ENCODE results near the gene NDUFAF8.

Gene NDUFAF8, protein sequence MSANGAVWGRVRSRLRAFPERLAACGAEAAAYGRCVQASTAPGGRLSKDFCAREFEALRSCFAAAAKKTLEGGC

DNA sequence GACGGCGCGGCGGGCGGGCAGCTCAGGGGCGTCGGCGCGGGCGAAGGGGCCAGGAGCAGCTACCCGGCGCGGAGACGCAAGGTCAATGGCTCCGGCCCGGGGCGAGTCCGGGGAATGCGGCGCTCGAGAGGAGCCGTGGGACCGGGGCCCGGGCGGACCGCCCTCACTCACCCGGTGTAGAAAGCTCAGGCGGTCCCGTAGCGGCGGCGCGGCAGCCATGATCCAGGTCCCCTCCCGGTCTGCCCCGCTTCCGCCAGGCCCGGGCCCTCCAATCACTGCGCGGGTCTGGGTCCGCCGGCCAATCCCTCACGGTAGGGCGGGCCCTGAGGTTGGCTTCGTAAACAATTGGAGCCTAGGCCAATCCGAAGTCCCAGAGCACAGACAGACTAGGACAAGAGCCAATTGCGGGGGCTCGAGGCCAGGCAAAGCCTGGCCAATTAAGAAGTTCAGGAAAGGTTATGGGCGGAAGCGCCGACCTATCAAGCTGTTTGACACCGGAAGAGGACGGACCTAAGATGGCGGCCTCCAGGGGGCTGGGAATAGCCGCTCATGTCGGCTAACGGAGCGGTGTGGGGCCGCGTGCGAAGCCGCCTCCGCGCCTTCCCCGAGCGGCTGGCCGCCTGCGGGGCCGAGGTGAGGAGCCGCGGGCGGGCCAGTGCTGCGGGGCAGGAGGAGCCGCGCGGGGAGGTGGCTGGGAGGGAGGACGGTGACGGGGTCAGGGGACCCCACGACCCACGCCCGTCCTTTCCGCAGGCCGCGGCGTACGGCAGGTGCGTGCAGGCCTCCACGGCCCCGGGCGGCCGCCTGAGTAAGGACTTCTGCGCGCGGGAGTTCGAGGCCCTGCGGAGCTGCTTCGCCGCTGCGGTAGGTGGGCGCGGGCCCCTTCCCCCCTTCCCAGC, at the start of gene NDUFAF8, which contains the start of gene TEPSIN:
TSS of gene NDUFAF8 (plus strand) at position 504 of the 899 bp plus-strand sequence. CDS start at position 550, 46 bp downstream.
TSS of gene TEPSIN (minus strand) at position 241 of the 899 bp plus-strand sequence. CDS start at position 219, 22 bp downstream.
- peak; percentile 80 to 88 for DNase-seq (ENCODE audit: low read depth in 2 of 2)

DNA sequence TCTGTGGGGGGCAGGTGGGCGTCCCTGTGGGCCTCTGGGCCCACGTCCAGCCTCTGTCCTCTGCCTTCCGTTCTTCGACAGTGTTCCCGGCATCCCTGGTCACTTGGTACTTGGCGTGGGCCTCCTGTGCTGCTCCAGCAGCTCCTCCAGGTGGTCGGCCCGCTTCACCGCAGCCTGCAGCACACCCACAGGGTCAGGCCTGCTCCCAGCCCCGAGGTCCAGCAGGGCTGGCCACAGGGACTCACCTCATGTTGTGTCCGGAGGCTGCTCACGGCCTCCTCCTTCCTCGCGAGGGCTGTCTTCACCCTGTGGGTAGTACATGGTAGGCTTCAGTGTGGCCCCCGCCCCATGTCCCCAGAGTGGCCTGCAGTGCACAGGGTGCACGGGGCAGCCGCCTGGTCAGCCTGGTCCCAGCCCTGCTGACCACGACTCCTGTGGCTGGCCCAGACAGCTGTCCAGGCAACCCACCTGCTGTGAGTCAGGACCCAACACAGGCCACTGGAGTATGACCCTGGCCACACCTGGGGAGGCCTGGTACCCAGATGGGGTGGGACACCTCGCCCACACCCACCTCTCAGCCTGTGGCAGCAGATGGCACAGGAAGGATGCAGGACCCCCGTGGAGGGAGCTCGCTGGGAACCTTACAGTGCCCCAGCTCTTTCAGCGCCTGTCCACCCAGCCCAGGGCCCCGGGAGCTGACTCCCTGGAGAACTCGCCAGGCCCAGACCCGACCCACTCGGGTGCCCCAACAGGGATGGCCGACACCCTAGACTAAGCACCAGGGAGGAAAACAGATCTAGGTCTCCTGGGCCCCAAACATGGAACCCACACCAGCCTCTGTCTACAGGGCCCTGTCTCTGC, 49.2 kb upstream of the NDUFAF8 start:
- no peak for DNase-seq (ENCODE audit: low read depth in 2 of 2)

DNA sequence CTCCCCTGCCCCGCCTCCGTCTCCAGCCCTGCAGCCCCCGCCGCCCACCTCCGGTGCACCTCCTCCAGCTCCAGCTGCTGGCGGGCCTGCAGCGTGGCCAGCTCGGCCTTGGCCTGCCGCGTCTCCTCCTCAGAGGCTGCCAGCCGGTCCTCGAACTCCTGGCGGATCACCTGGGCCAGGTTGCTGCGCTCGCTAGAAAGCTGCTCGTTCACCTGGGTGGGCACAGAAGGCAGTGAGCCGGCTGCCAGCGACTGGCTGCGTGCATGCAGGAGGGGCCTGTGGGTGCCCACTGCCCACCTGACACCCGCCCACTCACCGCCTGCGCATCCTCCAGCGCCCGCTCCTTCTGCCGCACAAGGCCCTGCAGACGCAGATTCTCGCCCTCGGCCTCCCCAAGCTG, 48.5 kb upstream of the NDUFAF8 start:
- no peak for DNase-seq (ENCODE audit: low read depth in 2 of 2)

DNA sequence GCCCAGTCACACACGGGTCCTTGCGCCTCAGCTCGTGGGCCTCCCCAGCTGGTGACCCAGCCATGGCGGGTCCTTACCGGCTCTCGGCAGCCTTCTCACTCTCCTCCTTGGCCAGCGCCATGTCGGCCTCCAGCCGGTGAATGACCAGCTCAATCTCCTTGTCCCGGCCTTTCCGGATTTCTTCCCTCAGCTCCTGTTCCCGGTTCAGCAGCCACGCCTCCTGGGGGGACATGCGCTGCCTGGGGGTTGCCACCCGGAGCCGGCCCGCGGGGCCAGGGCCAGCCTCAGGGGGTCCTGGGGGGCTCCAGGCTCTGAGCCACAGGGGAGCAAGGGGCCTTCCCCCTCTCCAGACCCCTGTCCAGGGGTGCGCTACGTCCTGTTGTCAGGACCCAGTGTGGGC, 48.0 kb upstream of the NDUFAF8 start:
- no peak for DNase-seq (ENCODE audit: low read depth in 2 of 2)

DNA sequence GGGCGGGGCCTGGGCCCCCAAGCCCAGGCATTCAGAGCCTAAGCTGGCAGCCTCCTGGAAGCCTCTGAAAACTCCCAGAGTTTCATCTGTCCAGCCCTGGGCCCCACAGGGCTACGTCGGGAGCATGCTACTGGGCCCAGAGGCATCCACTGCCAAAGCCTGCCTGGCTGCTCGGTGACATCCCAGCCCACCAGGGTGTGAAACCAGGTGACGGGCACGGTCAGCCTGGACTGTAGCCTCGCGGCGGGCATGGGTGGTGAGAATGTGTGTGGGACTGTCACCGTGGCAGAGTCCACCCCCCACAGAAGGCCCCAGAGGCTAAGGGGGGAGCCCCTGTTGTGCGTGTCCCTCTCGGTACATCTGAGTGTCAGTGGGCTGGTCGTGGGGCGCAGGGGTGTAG, 47.5 kb upstream of the NDUFAF8 start:
- no peak for DNase-seq (ENCODE audit: low read depth in 2 of 2)

DNA sequence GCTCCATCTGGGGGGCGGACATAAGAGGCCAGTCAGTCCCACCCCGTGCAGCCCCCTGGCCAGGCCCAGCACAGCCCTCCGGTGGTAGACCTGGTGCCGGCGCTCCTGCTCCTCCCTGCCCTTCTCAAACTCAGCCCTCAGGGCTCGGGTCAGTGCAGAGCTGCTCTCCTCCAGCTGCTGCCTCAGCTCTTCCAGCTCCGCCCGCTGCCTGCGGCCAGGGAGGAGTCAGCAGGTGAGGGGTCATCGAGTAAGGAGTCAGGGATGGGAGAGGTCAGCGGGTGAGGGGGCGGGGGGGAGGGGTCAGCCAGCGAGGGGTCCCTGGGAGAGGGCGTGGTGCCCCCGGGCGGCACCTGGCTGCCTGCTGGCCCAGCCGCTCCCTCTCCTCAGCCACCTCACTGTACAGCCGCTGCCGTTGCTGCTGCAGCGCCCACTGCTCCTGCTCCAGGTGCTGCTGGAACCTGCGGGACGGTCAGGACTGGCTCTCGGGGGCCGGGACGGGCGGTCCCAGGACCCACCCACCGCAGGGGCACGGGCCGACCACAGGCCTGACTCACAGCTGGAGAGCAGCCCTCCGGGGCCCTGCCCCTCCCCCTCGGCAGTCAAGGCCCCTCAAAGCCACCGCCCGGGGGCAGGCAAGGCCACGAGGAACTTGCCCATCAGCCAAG, 46.6 kb upstream of the NDUFAF8 start:
- DNase-seq (ENCODE audit: low read depth in 2 of 2): no peak

DNA sequence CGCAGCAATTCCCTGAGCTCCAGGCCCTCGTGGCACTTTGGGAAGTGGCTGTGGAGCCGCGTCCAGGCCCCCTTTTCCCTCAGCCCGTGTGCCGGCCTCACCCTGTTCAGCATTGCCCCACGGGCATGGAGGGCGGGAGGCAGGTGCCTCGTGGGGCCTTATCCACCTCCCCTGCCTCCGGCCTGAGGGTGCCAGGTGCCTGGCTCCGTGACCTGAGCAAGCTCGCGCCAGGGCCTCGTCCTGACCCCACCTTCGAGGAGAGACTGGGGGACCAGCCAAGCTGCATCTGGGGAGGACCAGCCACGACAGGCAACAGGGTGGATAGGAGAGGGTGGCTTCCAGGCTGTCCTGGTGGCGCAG, 46.1 kb upstream of the NDUFAF8 start:
- no peak for DNase-seq (ENCODE audit: low read depth in 2 of 2)

DNA sequence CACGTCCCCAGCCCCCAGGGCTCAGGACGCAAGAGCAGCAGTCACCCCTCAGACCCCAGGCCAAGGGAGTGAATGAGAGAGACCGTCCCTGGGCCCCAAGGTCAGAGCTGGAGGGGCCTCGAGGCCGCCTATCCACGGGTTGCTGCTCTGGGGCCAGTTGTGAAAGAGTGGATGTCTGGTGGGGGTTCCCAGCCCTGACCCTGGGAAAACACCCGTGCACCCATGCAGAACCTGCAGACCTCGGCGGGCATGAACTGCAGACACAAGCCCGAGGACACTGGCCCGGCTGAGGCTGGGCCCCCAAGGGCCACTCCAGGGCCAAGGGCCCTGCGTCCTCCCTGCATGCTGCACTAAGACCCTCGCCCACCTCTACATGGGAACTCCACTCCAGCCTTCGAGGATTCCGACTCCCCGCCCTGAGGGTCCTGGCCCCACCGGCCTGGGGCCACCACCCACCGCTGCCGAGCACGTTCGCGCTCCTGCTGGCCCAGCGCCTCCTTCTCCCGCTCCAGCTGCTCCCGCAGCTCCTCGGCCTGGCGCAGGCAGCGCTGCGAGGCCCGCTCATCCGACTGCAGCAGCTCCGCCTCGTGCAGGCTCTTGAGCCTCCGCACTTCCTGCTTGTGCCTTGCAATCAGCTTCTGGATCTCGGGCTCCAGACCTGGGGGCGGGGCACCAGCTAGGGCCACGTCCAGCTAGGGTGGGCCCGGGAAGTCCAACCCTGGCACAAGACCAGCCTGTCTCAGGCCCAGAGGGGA, 45.5 kb upstream of the NDUFAF8 start:
- DNase-seq (ENCODE audit: low read depth in 2 of 2): no peak

DNA sequence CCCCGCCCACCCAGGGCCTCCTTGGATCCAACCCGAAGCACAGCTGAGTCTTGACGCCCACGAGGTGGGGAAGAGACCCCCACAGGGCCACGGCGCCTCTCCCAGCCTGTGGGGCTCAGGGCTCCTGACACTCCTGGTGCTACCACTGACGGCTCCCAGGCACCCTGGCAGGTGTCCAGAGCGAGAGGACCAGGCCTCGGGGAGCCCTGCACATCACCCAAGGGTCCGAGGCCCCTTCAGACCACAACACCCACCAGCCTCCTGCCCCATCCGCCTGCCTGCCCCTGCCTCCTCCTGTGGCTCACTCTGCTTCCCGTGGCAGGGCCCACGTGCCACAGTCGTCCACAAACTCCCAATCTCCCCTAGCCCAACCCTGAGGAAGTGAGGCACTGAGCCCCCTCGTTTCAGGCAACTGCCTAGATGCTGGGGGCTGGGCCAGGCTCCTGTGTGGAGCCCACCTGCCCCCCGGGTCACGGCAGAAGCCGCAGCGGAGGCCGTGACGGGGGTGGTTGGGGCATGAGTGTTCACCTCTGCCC, 44.8 kb upstream of the NDUFAF8 start:
- DNase-seq (ENCODE audit: low read depth in 2 of 2): no peak

DNA sequence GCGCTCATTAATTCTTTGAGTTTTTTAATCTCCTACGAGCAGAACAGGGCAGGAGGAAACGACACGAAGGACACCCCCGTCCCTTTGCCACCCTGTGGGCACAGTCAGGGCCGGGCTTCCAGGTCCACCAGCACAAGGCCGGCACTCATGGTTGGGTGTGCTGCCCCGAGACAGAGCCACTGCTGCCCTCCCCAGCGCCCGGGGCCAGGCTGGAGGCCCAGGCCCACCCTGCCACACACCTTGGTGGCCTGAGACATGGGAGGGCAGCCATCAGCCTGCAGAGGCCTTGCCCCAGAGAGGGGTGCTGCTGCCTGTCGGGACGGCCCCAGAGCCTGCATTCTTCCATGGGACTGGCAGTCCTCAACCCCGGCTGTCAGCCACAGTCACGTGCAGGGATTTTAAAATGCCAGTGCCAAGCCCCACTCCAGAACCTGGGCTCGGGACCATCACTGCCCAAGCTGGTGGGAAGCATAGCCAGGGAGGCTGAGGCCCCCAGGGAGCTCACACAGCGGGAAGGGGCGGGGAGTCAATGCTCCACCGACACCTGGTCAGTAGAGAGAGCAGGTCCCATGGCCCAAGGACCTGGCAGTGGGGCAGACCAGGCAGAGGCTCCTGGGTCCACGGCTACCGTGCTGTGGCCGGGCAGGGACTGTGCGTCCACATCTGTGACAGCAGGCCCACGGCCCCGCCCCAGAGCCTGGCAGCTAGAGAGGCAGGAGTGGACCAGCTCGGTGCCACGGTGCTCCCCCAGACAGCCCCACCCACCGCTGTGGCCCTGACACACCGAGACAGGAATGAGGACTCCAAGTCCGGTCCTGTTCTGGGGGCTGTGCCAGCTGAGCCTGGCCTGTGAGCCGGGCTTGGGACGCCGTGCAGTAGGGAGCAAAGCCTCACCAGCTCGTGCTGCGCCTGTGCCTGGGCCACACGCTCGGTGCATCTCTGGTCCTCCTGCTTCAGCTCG, 43.9 kb upstream of the NDUFAF8 start:
- DNase-seq (ENCODE audit: low read depth in 2 of 2): no peak

DNA sequence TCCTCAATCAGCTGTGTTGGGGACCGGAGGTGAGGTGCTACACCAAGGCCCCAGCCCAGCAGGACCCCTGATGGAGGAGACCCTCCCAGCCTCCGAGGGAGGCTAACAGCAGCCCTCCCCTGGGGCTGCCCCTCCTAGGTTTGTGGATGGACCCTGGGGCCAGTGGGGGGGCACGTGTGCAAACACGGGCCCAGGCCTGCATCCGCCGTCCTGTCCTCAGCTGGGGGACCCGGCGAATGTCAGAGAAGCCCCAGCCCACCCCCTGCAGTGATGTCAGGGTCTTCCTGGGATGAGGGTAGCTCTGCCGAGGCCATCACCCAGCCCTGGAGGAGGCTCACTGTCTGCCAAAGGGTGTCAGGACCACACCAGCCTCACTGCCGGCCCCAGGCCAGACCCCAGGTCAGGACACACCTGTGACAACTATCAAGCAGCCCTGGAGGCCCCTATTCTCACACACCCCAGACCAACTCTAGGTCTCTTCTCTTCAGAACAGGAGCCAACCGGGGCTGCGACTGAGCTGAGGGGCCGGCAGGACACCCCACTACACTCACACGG, 43.1 kb upstream of the NDUFAF8 start:
- no peak for DNase-seq (ENCODE audit: low read depth in 2 of 2)

DNA sequence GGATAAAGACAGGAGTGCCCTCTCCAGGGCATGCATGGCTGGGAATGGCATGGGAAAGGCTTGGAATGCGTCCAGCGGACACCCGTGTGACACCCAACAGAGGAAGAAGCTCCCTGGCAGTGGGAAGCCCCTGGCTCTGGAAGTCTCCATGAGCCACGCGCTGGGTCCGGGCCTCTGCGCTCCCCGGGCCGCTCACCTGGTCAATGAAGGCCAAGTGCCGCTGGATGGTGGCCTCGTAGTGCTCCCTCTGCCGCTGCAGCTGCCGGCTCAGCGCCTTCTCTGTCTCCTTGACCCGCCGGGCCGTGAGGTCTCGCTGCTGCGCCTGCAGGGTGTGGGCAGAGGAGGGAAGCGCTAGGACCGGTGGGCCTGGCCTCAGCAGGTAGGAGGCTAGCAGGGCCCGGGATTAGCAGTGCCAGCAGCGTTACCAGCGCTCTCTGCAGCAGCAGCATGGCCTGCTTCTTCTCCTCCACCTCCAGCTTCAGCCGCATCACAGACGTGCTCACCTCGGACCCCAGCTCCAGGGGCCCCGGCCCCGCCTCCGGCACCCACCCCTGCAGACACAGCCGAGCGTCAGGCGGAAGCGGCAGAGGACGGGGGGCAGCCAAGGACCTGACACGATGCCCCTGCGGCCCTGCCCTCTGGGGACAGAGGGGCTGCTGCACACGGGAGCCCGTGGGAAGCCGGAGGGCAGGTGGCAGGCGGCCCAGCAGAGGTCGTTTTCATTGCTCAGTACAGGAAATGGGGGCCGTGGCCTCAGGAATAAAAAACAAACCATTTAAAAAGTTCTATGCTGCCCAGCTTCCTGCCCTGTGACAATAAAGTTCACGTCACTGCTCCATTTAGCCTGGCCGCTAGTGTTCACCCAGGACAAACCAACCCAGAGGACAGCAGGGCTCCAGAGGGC, 42.4 kb upstream of the NDUFAF8 start:
- DNase-seq (ENCODE audit: low read depth in 2 of 2): no peak

DNA sequence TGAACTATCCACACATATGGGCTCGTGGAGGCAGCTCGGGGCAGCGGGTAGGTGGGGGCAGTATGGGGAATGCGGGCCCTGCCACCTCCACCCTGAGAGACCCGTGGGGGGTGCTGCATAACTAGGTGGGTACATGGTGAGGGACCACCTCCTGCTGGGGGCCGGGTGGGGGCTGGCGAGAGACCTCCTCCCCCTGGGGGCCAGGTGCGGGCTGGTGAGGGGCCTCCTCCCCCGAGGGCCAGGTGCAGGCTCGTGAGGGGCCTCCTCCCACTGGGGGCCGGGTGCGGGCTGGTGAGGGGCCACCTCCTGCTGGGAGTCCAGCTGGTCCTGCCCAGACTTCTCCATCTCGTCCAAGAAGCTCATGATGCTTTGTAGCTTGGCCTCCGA, 41.7 kb upstream of the NDUFAF8 start:
- DNase-seq (ENCODE audit: low read depth in 2 of 2): no peak

DNA sequence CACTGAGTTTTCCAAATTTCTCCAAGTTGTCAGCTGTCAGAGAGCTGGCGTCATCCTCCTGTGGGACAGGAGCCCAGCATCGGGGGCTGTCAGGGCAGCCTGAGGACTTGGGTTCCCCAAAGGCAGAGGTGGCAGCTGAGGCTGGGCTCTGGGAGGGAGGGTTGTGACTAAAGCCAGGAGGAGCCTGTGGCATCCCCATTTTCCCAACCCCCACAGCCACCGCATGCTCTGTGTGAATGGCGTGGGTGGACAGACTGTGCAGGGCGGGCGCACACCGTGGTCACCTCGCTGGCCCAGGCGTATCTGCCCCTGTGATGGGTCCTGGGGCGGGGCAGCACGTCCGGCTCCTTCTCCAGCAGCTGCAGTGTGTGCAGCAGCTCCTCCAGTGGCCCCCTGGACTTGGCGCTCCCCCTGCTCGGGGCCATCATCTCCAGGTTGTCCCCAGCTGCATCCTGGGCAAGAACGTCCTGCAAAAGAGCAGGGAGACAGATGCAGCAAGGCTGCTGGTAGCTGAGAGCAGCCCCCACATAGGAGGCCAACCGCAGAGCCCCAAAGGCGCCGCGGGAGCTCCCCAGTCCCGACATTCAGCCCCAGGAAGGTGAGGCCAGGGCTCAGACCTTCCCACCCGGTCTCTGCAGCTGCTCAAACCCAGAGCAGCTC, 41.2 kb upstream of the NDUFAF8 start:
- no peak for DNase-seq (ENCODE audit: low read depth in 2 of 2)

DNA sequence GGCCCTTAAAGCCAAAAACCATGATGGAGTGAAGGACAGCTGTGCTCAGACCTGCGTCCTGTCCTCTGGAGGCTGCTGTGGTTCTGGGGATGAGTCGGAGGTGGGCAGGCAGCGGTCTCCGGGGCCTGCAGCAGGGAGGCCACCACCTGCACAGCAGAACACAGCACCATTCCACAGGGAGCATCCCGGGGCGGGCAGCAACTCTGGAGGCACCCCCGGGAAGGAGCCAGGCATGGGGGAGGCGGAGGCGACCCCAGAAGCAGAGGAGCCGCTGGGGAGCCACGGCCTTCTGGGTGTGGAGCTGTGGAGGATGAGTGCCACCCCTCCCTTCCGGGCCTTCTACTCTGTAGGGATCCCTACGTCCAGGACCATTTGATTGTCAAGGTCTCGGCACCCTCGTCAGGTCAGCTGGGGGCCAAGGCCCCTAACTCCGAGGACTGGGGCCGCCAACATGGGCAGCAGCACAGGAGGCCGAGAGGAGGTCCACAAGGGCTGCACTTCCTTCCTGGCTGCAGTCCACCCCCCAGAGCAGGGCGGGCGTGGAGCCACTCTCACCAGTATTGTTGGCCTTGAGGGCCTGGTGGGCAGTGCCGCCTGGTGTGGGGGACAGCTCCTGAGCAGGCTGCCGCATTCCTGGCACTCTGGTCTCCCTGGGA, 40.2 kb upstream of the NDUFAF8 start:
- DNase-seq (ENCODE audit: low read depth in 2 of 2): no peak

DNA sequence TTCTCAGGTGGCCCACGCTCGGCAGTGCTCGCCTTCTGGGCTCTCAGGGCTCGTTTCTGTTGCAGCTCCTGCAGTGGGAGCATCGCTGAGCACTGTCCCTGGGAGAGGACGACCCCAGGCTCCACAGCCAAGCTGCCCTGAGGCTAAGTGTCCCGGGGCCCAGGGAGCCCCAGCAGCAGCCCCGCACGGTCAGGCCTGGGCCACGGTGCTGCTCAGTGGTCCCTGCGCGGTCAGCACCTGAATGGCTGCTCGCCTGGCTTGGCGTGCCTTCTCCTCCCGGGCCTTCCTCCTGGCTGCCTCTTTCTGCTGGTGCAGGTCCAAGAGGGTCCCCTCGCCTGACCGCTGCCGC, 39.7 kb upstream of the NDUFAF8 start:
- DNase-seq (ENCODE audit: low read depth in 2 of 2): no peak

DNA sequence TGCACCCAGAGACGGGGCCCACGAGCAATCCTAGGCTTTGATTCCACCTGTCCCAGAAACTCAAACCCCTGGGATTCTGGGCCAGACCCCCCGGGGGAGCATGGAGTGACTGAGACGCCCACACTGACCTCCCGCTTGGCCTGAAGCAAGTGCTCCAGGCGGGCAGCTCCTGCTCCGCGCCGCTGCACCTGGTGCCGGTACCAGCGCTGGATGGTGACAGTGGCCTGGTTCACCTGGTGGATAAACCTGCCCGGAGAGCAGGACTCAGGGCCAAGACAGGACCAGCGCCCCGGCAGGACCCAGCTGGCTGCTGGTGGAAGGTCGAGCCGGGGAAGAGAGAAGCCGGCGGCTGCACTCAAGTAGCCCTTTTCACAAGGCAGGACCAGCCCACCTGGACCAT, 38.9 kb upstream of the NDUFAF8 start:
- DNase-seq (ENCODE audit: low read depth in 2 of 2): no peak
